Measurements from ENCODE around the gene FBH1.
A peak's percentile ranks its signal among the peaks of the same experiment; 100 is the strongest.

The FBH1 gene

DNA sequence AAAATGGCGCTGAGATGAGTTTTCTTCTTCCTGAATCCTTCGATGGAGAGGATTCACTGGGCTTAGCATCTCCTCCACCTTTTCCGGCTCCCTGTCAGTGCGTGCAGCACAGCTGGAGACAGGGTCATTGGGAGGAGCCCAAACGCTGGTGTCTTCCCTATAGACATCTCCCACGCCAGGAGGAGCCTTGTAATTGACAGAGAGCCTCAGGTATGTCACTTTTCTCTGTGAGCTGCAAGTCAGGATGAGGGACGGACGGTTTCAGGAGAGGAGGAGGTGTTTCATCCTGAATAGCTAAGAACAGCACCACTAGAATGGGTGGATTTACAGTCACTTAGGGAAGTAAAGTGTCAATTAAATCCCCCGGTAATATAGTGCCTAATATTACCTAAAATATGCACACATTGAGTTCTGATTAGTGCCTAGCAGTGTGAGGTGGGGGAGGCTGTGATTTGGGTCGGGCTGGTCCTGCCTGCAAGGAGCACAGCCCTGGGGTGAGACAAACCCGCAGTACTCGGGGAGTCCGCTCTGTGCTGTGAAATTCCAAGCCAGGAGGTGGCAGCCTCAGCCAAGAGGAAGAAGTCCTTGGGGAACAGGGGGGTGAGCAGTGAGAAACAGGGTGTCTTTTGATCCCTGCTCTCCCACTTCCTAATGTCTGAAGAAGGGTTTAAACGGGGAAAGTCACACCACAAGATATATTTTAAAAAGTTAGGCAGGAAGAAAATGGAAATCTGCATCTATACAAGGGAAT, 59.1 kb downstream of the FBH1 start:
- DNase-seq (ENCODE audit: low read depth): peak; percentile 45
- H3K4me3 ChIP-seq (ENCODE audit: low read depth, low read length): no peak overlapping the region
- TF ChIP-seq POLR2A (IDR thresholded peaks at IDR 0.05; ENCODE audit: extremely low read depth, insufficient read length) (no peak), MYC (IDR thresholded peaks at IDR 0.05; ENCODE audit: low read depth, low read length) (no peak)
- TF ChIP-seq, protein P1, sequence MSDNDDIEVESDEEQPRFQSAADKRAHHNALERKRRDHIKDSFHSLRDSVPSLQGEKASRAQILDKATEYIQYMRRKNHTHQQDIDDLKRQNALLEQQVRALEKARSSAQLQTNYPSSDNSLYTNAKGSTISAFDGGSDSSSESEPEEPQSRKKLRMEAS (IDR thresholded peaks at IDR 0.05; ENCODE audit: low read depth, low read length): no peak
- TF ChIP-seq, protein P2, sequence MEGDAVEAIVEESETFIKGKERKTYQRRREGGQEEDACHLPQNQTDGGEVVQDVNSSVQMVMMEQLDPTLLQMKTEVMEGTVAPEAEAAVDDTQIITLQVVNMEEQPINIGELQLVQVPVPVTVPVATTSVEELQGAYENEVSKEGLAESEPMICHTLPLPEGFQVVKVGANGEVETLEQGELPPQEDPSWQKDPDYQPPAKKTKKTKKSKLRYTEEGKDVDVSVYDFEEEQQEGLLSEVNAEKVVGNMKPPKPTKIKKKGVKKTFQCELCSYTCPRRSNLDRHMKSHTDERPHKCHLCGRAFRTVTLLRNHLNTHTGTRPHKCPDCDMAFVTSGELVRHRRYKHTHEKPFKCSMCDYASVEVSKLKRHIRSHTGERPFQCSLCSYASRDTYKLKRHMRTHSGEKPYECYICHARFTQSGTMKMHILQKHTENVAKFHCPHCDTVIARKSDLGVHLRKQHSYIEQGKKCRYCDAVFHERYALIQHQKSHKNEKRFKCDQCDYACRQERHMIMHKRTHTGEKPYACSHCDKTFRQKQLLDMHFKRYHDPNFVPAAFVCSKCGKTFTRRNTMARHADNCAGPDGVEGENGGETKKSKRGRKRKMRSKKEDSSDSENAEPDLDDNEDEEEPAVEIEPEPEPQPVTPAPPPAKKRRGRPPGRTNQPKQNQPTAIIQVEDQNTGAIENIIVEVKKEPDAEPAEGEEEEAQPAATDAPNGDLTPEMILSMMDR (IDR thresholded peaks at IDR 0.05; ENCODE audit: low read depth, low read length): peak; percentile 8

- TF ChIP-seq, protein P2 (IDR thresholded peaks at IDR 0.05; ENCODE audit: low read depth, low read length): no peak
- TF ChIP-seq MYC (IDR thresholded peaks at IDR 0.05; ENCODE audit: low read depth, low read length) (no peak), POLR2A (IDR thresholded peaks at IDR 0.05; ENCODE audit: extremely low read depth, insufficient read length) (no peak)
- TF ChIP-seq, protein P1 (IDR thresholded peaks at IDR 0.05; ENCODE audit: low read depth, low read length): no peak
- H3K4me3 ChIP-seq (ENCODE audit: low read depth, low read length): no peak overlapping the region
- DNase-seq (ENCODE audit: low read depth): peak; percentile 52
Measured at GRCh38 chr10:5951167-5951711, 61.2 kb downstream of the FBH1 start.

DNA sequence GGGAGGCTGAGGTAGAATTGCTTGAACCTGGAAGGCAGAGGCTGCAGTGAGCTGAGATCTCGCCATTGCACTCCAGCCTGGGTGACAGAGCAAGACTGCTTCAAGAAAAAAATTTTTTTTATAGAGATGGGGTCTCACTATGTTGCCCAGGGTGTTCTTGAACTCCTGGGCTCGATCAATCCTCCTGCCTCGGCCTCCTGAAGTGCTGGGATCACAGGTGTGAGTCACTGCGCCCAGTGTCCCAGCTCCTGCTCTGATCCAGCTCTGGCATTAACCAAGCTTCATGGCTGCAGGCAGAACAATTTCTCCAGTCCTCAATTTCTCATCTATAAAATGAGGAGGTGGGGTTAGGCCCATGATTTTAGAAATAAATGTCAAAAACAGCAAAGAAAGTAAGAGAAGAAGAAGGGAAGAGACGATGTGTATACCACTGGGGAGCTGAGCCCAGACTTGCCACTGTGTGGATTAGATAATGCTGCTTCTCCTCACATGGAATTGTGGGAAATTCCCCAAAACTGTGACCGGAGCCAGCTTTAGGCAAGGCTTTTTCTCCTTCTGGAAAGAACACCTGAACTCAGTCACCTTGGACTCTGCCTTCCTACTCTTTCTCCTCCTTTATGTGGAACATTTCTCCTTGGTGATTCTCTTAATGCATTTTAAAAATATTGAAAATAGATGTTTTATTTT, 61.8 kb downstream of the FBH1 start:
- no peak overlapping the region for H3K4me3 ChIP-seq (ENCODE audit: low read depth, low read length)
- no peak for DNase-seq (ENCODE audit: low read depth)
- no peak for TF ChIP-seq MYC (IDR thresholded peaks at IDR 0.05; ENCODE audit: low read depth, low read length)
- no peak for TF ChIP-seq POLR2A (IDR thresholded peaks at IDR 0.05; ENCODE audit: extremely low read depth, insufficient read length)
- TF ChIP-seq, protein P2 (IDR thresholded peaks at IDR 0.05; ENCODE audit: low read depth, low read length): no peak
- TF ChIP-seq, protein P1 (IDR thresholded peaks at IDR 0.05; ENCODE audit: low read depth, low read length): no peak

DNA sequence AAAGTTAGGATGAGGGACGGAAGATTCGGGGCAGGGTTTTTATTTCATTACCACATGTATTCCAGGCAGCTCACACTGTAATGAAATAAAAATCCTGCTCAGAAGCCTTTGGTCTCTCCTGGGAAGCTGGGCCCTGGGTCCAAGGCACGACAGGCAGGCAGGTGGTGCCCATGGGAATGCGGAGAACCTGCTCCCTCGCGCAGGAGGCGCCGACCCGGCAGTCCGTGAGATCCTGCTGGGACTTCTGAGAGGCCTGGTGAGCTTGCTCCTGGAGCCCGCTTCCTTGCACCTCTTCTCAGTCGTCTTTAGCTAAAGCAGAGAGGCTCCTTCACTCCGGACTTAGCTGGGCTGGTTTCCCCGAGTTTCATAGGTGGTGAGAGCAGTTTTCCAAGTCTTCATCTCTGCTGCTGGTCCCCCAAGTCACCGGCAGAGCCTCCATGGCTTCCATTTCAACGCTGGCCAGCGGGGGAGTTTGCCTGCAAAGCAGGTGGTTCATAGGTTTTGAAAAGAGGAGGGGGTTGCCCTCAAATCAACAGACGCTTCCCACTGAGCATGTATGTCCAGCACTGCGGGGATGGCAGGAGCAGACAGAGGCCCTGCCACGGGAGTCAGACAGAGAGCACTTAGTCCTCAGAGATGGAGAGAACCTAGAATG, 62.8 kb downstream of the FBH1 start:
- TF ChIP-seq, protein P2 (IDR thresholded peaks at IDR 0.05; ENCODE audit: low read depth, low read length): no peak
- TF ChIP-seq, protein P1 (IDR thresholded peaks at IDR 0.05; ENCODE audit: low read depth, low read length): no peak
- H3K4me3 ChIP-seq (ENCODE audit: low read depth, low read length): no peak overlapping the region
- DNase-seq (ENCODE audit: low read depth): no peak

DNA sequence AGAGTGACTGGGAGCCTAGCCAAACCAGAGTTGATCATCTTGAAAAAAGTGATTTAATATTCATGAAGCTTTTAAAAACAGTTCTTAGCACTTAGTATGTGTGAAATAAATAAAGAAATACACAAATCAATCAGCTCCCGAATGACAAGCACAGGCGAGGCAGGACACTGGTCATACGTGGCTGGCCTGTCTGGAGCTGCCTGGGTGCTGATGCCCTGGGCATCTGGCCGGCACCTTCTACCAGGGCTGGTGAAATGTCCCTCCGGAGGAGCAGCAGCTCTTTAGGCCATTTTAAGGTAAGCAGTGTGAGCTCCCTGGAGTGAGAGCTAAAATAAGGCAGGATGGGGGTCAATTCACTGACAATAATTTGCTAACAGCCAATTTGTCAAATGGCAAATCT, 63.6 kb downstream of the FBH1 start:
- no peak overlapping the region for H3K4me3 ChIP-seq (ENCODE audit: low read depth, low read length)
- TF ChIP-seq, protein P2 (IDR thresholded peaks at IDR 0.05; ENCODE audit: low read depth, low read length): no peak
- no peak for TF ChIP-seq MYC (IDR thresholded peaks at IDR 0.05; ENCODE audit: low read depth, low read length)
- TF ChIP-seq POLR2A (IDR thresholded peaks at IDR 0.05; ENCODE audit: extremely low read depth, insufficient read length): no peak
- TF ChIP-seq, protein P1 (IDR thresholded peaks at IDR 0.05; ENCODE audit: low read depth, low read length): no peak
- no peak for DNase-seq (ENCODE audit: low read depth)

Measured in NB4 (cell line).